ENCODE results near the gene EIF2A.
A peak's percentile ranks its signal among the peaks of the same experiment; 100 is the strongest.
"Not testable (repeated sequence)": the region's sequence is repeated elsewhere in the genome, so short reads cannot be mapped to it uniquely, and the experiment has no call there.

EIF2A gene

DNA sequence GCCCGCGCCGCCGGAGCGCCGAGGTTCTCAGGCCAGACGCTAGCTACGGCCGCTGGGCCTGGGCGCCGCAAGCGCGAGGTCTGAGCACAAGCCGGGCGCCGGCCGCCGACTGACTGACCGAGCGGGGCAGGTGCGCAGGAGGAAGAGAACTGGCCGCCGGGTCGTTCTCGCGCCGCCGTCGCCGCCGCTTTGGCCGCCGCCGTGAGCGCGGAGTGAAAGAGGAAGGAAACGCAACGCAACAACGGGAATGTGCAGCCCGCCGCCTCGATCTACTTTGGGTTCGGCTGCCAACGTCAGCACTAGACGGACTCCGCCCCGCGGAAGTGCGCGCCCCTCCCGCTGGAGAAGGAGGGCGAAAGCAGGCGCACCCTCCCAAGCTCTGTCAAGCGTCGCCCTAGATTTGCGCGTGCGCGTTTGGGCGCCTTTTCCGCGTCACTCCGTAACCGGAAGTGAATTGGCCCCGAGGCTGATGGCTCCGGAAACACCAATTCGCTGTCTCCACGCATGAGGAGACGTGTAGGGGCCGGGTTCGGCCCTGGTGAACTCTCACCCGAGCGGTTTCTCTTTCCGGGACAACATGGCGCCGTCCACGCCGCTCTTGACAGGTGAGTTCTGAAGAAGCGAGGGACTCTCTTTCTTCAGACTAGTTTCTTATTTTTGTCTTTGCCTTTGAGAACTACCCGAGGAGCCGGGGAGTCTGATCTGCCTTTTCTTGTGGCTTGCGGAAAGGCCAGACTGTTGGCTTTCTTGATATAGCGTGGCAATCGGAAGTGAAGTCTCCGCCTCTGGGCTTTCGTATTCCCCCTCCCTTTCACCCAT is at the start of gene EIF2A, which contains the start of gene SERP1:
TSS of gene EIF2A (plus strand) at position 562 of the 819 bp plus-strand sequence. CDS start at position 578, 16 bp downstream.
TSS of gene SERP1 (minus strand) at position 271 of the 819 bp plus-strand sequence. CDS start 361 bp downstream, outside the sequence.
- DNase-seq, result peak; percentile 100

DNA sequence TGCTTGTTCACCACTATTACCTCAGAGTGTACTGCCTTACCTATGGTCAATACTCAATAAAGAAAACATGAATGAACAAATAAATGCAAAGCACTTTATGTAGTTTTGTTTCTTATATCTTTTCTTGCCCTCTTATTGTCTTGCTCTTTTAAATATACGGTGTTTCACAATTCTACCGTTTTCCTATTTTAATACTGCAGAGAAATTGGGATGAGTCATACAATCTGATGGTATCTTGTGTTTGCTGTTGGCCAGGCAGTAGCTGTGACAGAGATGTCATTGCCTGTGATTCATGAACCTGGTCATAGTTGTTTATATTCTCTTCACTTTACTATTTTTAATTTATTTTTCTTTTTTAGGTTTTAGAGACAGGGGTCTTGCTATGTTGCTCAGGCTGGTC is 48.6 kb upstream of the EIF2A start:
- no peak for DNase-seq

DNA sequence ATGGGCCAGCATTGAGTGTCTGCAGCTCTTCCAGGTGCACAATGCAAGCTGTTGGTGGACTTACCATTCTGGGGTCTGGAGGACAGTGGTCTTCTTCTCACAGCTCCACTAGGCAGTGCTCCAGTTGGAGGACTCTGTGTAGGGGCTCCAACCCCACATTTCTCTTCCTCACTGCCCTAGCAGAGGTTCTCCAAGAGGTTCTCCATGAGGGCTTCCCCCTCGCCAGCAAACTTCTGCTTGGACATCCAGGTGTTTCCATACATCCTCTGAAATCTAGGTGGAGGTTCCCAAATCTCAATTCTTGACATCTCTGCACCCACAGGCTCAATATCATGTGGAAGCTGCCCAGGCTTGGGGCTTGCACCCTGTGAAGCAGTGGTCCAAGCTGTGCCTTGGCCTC is 45.6 kb upstream of the EIF2A start:
- DNase-seq, result not testable (repeated sequence)

DNA sequence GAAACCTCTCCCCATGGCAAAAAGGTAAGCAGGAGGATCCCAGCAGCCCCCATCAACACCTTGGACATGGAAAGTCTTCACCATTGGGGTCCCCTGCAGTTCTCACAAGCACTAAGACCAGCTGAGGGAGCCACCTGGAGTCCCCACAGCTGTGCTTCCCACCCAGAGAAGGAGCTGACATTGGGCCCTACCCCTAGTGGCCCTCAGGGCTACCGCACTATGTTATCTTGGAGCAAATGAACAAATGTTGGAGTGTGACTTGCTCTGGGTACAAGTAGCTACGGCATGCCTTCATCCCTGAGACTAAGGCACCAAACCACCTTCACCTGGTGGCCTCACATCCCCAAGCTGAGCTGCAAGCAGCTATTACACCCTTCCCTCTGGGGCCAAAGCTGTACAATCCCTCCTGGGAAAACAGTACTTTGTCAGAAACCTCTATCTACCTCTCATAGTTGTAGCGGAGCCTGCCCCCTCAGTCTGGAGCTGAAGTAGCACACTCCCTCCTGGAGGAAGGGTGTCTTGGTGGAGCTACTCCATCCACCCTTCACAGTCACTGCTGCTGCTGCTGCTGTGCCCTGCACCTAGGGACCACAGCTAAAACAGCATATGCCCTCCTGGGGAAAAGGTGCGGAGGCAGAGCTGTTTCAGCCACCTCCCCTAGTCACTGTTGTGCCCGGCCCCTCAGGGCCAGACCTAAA is 43.0 kb upstream of the EIF2A start:
- DNase-seq, result peak; percentile 17

DNA sequence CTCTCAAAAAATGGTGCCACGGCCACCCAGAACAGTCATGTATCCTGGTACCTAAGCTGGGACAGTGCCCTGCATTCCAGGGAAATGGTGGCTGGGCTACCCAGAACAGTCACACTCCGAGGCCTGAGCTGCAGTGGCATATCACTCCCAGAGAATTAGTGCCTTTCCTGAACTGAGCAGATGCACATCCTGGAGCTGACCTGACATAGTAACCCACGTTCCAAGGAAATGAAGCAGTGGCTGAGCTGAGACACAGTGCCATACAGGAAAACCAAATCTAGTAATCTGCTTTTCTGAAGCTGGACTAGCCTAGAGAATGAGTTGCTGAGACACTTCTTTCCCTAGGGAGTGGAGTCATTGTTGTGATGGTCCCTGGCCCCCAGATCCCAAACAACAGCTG is 42.1 kb upstream of the EIF2A start:
- no peak for DNase-seq

DNA sequence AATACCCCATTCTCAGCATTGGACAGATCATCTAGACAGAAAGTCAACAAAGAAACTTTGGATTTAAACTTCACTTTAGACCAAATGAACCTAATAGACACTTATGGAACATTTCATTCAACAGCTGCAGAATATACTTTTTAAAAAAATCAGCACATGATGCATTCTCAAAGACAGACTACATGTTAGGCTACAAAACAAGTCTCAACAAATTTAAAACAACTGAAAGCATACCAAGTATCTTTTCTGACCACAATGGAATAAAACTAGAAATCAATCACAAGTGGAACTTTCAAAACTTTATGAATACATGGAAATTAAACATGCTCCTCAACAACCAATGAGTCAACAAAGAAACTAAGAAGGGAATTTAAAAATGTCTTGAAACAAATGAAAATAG is 38.2 kb upstream of the EIF2A start:
- DNase-seq, result no peak

DNA sequence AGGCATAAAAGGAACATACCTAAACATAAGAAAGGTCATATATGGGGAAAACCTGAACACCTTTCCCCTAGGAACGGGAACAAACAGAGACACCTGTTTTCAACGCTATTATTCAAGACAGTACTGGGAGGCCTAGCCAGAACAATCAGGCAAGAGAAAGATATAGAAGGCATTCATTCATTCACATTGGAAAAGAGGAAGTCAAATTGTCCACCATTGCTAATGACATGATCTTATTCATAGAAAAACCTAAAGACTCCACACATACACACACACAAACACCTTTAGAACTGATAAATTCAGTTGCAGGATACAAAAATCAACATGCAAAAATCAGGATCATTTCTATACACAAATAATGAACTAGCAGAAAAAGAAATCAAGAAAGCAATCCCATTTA is 36.8 kb upstream of the EIF2A start:
- DNase-seq, result no peak

DNA sequence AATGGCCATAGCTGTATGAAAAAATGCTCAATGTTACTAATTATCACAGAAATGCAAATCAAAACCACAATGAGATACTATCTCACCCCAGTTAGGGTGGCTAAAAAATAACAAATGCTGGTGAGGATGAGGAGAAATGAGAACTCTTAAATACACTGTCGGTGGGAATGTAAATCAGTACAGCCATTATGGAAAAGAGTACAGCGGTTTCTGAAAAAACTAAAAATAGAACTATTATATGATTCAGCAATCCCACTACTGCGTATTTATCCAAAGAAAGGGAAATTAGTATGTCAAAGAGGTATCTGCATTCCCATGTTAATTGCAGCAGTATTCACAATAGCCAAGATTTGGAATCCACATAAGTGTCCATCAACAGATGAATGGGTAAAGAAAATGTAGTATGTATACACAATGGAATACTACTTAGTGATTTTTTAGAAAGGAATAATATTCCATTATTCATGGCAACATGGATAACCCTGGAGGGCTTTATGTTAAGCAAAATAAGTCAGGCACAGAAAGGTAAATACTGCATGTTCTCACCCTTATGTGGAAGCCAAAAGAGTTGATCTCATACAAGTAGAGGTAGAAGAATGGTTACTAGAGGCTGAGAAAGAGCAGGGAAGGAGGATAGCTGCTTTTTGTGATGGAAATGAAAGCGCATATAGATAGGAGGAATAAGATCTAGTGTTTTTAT is 35.3 kb upstream of the EIF2A start:
- DNase-seq, result no peak

DNA sequence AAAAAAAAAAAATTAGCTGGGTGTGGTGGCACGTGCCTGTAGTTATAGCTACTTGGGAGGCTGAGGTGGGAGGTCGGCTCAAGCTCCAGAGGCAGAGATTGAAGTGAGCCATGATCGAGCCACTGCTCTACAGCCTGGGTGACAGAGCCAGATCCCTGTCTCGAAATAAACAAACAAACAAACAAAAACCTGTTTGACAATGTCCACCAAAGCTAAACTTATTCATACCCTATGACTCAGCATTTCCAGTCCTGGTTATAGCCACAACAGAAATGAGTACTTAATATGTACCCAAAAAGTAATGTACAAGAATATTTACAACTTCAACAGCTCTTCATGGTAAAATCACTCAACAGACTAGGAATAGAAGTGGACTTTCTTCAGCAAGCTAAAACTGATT is 31.4 kb upstream of the EIF2A start:
- DNase-seq, result no peak

DNA sequence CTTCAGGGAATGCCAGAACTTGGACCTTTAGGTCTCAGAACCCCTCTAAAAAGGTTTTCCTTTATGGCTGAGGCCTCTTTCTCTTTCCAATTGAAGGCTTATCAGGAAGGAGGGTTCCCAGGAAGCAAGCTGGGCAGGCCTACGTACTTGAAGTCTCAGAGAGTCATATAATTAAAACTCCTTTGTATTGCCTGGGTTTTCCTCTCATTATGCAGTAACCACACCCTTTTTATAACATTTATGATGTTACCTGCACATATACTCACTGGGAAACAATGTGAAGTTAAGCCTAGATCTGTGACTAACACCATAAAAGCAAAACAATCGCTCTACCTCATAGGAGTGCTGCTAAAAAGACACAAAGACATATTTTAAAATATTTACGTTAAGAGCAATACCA is 27.6 kb upstream of the EIF2A start:
- DNase-seq, result no peak

DNA sequence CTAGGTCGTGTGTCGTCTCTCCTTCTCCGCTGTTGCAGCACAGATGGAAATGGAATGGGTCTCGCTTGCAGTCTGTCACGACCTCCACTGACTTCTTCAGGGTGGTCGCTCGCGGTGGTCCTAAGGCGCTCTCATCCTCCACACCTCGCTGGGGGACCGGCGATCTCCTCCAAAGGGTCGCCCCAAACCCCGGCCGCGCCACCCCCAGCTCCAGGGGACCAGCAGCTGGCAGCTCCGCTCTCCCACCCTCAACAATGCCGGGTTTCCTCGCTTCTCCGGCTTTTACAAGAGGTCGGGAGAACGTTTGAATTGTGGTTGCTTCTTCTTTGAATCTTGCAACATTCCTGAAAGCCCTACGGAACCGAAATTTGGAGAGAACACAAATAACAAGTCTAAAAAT is 26.2 kb upstream of the EIF2A start:
- no peak for DNase-seq

DNA sequence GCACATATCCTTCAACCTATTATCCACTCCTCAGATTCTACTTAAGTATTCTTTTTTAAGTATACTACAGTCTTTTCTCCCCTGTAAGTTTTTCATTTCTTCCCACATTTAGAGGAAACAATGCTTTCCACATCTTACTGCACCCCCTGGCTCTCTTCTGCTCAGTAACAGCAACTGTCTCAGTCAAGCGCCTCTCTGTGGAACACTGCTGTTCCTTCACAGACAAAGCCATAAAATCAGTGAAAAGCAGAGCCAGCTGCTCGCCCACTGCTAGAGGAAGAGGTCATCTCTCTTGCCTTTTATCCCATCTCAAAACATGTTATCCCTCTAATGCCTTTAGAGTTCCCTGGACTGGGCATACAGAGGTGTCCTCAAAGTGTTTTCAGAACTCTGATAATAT is 25.1 kb upstream of the EIF2A start:
- DNase-seq, result peak; percentile 11

DNA sequence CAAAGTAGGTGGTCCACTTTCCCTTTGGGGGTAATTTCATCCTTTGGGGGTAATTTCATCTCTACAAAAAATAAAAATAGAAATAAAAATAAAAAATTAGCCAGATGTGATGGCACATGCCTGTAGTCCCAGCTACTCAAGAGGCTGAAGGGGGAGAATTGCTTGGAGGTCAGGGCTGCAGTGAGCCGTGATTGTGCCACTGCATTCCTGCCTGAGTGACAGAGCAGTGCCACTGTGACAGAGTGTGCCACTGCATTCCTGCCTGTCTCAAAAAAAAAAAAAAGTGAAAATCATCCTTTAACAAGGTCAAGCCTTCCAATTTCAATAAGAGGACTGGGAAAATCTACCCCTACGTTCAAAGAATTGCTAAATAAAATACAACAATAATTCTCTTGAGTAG is 23.0 kb upstream of the EIF2A start:
- DNase-seq, result no peak

DNA sequence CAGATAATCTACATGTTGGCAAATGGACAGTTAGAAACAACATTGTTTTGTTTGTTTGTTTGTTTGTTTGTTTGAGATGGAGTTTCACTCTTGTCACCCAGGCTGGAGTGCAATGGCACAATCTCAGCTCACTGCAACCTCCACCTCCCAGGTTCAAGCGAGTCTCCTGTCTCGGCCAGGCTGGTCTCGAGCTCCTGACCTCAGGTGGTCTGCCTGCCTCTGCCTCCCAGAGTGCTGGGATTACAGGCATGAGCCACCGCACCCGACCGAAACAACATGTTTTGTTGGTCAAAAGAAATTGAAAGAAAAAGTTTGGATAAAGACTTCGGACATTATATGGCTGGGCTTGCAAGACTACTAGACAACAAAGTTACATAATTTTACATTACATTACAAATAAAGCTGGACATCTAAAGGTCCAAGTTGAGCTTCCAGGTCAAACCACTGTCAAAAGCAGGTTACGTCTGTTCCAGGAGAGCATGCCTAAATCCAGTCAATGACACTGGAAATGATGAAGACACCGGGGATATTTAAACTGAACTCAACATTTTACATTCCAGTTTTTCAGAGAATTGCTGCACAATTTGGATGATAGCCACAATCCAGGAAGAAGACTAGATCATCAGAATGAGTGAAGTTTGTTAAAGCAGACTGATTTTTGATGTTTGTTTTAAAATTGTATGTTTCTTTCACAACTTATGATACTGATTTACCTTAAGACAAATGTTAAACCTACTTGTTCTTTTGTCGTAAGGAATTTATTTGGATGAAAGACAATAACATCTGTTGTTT is 18.9 kb upstream of the EIF2A start:
- DNase-seq, result no peak

DNA sequence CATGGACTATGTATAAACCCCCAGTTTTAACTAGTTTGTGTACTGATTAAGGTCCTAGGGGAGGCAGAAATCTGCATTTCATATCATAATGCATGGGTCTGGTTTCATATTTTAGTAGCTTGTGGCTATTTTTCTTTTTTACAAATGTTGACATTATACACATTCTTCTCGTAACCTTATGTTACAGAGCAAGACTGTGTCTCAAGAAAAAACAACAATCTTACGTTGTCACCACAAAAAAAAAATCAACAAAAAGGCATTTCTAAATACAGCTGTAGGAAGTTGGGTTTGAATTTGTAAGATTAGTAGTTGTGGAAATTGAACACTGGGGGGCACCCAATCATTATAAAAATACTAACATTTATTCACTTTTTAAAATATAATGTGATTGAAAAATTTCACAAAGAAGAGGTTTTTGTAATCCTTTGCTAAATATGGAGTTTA is 18.2 kb upstream of the EIF2A start:
- DNase-seq, result peak; percentile 26

DNA sequence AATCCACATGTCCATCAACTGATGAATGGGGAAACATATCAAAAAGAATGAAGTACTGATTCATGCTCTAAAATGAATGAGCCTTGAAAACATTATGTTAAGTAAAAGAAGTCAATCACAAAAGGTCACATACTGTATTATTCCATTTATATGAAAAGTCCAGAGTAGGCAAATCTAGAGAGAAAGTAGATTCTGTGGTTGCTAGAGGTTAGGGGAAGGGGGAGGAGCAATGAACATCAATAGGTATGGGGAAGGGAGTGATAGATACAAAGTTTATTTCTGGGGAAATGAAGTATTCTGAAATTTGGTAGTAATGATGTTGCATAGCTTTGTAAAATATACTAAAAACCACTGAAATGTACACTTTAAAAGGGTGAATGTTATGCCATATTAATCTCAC is 14.8 kb upstream of the EIF2A start:
- no peak for DNase-seq

DNA sequence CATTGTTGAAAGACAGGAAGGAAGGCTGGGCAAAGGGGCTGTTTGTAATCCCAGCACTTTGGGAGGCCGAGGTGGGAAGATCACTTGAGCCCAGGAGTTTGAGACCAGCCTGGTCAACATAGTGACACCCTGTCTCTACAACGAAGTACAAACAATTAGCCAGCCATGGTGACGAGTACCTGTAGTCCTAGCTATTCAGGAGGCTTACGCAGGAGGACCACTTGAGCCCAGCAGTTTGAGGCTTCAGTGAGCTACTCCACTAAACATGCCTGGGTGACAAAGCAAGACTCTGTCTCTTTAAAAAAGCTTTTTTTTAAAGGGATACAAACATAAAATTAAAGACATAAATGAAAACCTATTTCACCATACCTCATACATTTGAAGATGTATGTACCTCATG is 11.4 kb upstream of the EIF2A start:
- no peak for DNase-seq

DNA sequence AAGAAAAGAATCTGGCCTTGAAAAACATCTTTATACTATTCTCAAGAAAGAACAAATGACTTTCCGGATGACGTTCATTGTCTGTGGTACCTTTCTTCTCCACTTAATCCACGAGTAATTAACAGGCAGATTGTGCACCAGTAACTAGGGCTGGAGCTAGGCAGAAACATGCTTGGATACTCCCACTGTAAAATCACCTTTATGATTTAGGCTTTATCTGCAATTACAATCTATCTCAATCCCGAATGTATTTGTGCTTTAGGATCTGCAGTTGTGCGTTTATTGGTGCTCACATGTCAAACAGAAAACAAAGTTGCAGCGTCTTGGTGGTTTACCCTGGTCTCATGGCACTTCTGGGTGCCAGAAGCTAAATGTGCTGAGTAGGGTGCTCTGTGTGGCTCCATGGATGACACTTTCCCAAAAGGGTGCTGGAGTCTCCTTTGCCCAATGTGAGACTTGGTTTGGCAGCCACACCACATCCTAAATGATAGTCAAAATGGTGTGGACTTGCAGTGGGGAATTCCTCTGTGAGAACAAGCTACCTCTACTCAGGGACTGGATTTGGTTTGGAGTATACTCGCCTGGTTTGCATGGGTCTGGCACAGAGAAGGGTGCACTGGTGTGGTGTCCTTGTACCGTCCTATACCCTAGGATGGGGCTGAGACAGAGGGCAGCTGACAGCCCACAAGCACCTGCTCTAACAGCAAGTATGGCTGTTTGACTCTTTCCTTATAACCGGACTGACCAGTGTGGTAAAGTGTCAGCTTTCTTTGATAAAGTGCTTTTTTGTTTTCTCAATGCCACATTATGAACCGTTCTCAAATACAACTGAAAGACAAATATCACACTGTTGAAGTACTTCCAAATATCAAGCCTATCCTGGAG is 8.0 kb upstream of the EIF2A start:
- no peak for DNase-seq

DNA sequence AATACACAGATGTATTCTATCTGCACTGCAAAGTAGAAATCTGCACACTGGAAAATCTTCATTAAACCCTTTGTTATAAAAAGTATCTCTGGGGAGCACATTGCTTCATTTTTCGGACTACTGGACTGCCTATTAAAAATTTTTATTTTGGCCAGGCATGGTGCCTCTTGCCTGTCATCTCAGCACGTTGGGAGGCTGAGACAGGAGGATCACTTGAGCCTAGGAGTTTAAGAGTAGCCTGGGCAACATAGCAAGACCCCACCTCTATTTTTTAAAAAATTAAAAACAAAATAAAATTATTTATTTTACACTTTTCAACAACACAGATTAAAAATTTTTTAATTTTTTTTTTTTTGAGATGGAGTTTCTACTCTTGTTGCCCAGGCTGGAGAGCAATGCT is 6.3 kb upstream of the EIF2A start:
- no peak for DNase-seq

DNA sequence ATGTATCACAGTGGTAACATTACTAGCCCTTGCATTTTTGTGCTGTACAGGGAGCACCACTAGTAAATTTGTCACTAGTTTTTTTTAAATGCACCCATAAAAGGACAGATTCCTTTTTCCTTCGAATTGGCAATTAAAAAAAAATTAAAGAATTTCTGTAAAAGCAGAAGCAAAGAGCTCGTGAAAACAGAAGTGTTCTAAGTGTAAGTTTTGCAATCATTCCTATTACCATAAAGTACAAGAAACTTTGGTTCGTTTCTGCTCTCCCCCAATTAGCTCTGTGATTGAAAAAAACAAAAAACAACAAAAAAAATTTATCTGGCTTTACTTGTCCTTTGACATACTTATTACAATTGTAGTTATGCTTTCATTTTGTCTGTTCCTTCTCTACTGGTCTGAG is 5.6 kb upstream of the EIF2A start:
- no peak for DNase-seq

DNA sequence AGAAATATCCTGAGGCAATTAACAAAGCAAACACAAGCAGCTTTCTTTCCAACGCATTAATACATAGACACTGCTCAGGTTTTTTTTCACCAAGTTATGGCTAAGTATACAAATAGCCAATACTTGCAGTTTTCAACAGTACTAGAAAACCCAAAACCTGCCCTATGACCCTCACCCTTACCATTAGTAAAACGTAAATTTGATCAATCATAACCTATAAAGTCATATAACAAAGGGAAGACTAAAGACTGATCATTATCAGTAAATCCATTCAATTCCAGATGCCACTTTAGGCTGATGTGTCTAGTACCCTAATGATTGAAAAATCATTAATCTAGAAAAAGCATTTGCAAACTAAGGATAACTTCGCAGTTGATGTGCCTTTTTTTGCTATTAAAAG is 3.5 kb upstream of the EIF2A start:
- no peak for DNase-seq

DNA sequence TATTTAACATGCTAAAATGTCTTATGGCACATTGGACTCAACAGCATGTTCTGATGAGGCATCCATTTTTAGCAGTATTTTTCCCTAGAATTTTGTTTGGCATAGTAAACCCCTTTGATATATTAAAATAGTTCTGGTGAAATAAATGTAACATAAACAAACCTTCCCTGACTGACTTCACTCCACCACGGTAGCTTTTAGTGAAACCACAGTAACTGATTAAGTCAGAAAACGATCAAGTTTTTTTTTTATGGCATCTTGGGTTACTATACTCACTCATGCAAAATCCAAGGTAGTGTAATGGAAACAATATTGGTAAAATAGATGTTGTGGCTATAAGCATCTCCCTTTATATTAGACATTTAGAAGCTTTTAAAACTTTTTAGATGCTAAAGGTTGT is 3.1 kb upstream of the EIF2A start:
- DNase-seq, result no peak

Data from NCI-H82 (cell line).